ENCODE data around the gene ZNF358. TPM values are rescaled to one million over a fixed set of nuclear protein-coding genes. Genes with fewer than 3 reads are reported as not detected.

ZNF358 gene
- polyA plus RNA-seq, 12 donors: 30.7 to 89.4 (median 36.4) TPM; not detected in 1

GRCh38 chr19:7554990-7555864 lies 39.3 kb downstream of the ZNF358 start:
- DNase-seq: no peak

- no peak for DNase-seq
Measured at GRCh38 chr19:7556696-7557315, 40.9 kb downstream of the ZNF358 start.

GRCh38 chr19:7558667-7559066 lies 42.8 kb downstream of the ZNF358 start:
- DNase-seq: no peak

GRCh38 chr19:7559102-7559501 lies 43.2 kb downstream of the ZNF358 start:
- DNase-seq: no peak

- DNase-seq: no peak
Measured at GRCh38 chr19:7560255-7560654, 44.4 kb downstream of the ZNF358 start.

- DNase-seq: no peak
Measured at GRCh38 chr19:7561325-7561724, 45.4 kb downstream of the ZNF358 start.

GRCh38 chr19:7562646-7563393 lies 46.9 kb downstream of the ZNF358 start:
- no peak for DNase-seq

- no peak for DNase-seq
Measured at GRCh38 chr19:7564866-7565265, 49.0 kb downstream of the ZNF358 start.

- DNase-seq: no peak
Measured at GRCh38 chr19:7565332-7565731, 49.4 kb downstream of the ZNF358 start.

Other genes with a start within 250 kb of the ZNF358 start
- 100 to 1,000 TPM in 1 of 12 donors, 10 to 100 TPM in 11; 11.1 to 138 (median 16.9) TPM for gene INSR, start 221.7 kb upstream of the ZNF358 start, polyA plus RNA-seq (ENCODE audit: insufficient read length in 12 of 12)
- 10 to 100 TPM in 10 of 12 donors, 1 to 10 TPM in 1, not detected in 1; 8.5 to 20.9 (median 13.9) TPM for gene ARHGEF18, start 167.2 kb upstream of the ZNF358 start, polyA plus RNA-seq (ENCODE audit: insufficient read length in 12 of 12)
- gene PEX11G, start 27.1 kb upstream of the ZNF358 start, polyA plus RNA-seq (ENCODE audit: insufficient read length in 12 of 12): 1 to 10 TPM in 10 of 12 donors, not detected in 2; 1.9 to 3.1 (median 2.3) TPM
- gene MCOLN1, start 6.5 kb downstream of the ZNF358 start, polyA plus RNA-seq (ENCODE audit: insufficient read length in 12 of 12): 10 to 100 TPM in 10 of 12 donors, 1 to 10 TPM in 1, not detected in 1; 9.7 to 16.7 (median 10.8) TPM
- 10 to 100 TPM in 11 of 12 donors, not detected in 1; 19.3 to 47.1 (median 24.1) TPM for gene PNPLA6, start 19.6 kb downstream of the ZNF358 start, polyA plus RNA-seq (ENCODE audit: insufficient read length in 12 of 12)
- 1 to 10 TPM in 3 of 12 donors, under 1 TPM in 7, not detected in 2; 0.06 to 8.8 (median 0.33) TPM for gene CAMSAP3, start 79.8 kb downstream of the ZNF358 start, polyA plus RNA-seq (ENCODE audit: insufficient read length in 12 of 12)
- 10 to 100 TPM in 11 of 12 donors, not detected in 1; 17.4 to 32.6 (median 20.7) TPM for gene XAB2, start 113.4 kb downstream of the ZNF358 start, polyA plus RNA-seq (ENCODE audit: insufficient read length in 12 of 12)
- 10 to 100 TPM in 11 of 12 donors, not detected in 1; 46.7 to 76.9 (median 63.3) TPM for gene PET100, start 113.7 kb downstream of the ZNF358 start, polyA plus RNA-seq (ENCODE audit: insufficient read length in 12 of 12)
- under 1 TPM in 3 of 12 donors, not detected in 9; 0.16 to 0.66 (median 0.40) TPM for gene PCP2, start 117.6 kb downstream of the ZNF358 start, polyA plus RNA-seq (ENCODE audit: insufficient read length in 12 of 12)
- gene STXBP2, start 121.0 kb downstream of the ZNF358 start, polyA plus RNA-seq (ENCODE audit: insufficient read length in 12 of 12): 10 to 100 TPM in 2 of 12 donors, 1 to 10 TPM in 9, not detected in 1; 2.9 to 31.2 (median 4.1) TPM
- 1 to 10 TPM in 10 of 12 donors, not detected in 2; 1.2 to 6.2 (median 1.8) TPM for gene RETN, start 152.9 kb downstream of the ZNF358 start, polyA plus RNA-seq (ENCODE audit: insufficient read length in 12 of 12)
- gene MCEMP1, start 161.0 kb downstream of the ZNF358 start, polyA plus RNA-seq (ENCODE audit: insufficient read length in 12 of 12): under 1 TPM in 6 of 12 donors, not detected in 6; 0.11 to 0.94 (median 0.26) TPM
- 10 to 100 TPM in 11 of 12 donors, not detected in 1; 24.1 to 50.8 (median 29.3) TPM for gene TRAPPC5, start 164.7 kb downstream of the ZNF358 start, polyA plus RNA-seq (ENCODE audit: insufficient read length in 12 of 12)
- gene FCER2, start 186.0 kb downstream of the ZNF358 start, polyA plus RNA-seq (ENCODE audit: insufficient read length in 12 of 12): 1 to 10 TPM in 1 of 12 donors, under 1 TPM in 9, not detected in 2; 0.27 to 1.8 (median 0.43) TPM
- gene CLEC4G, start 216.0 kb downstream of the ZNF358 start, polyA plus RNA-seq (ENCODE audit: insufficient read length in 12 of 12): under 1 TPM in 5 of 12 donors, not detected in 7; 0.19 to 0.47 (median 0.24) TPM
- gene CD209, start 231.4 kb downstream of the ZNF358 start, polyA plus RNA-seq (ENCODE audit: insufficient read length in 12 of 12): 1 to 10 TPM in 11 of 12 donors, not detected in 1; 2.2 to 6.3 (median 3.5) TPM
- 1 to 10 TPM in 1 of 12 donors, under 1 TPM in 3, not detected in 8; 0.13 to 1.1 (median 0.40) TPM for gene CLEC4M, start 247.1 kb downstream of the ZNF358 start, polyA plus RNA-seq (ENCODE audit: insufficient read length in 12 of 12)

All from muscle of arm (tissue), 12 donors.